Activated naive CD4-positive, alpha-beta T cell treated with anti-CD3 and anti-CD28 coated beads for 36 hours (primary cell): ENCODE measurements around the gene SLC23A3. TPM values are rescaled to one million over a fixed set of nuclear protein-coding genes. Genes with fewer than 3 reads are reported as not detected.

Source experiments
- CTCF ChIA-PET: fragments of 350-600 bp; sonication (Branson Sonifier 250); formaldehyde crosslinking; loops from one replicate; lab custom pipeline; 2021; ENCODE audit warnings: antibody characterized with exemption; lab: Charles Lee
- DNase-seq: peaks from one replicate; pipeline ENCODE4 v3.0.0-alpha.2; 2020
- H3K27ac Mint-ChIP-seq: one replicate; pipeline ENCODE4 v1.8.0; 2021; ENCODE audit warnings: mild to moderate bottlenecking, mixed read lengths
- H3K27me3 Mint-ChIP-seq: one replicate; pipeline ENCODE4 v1.8.0; 2021; ENCODE audit warnings: low read depth, mixed read lengths
- H3K36me3 Mint-ChIP-seq: one replicate; pipeline ENCODE4 v1.8.0; 2021; ENCODE audit warnings: low read depth, mixed read lengths
- H3K4me1 Mint-ChIP-seq: one replicate; pipeline ENCODE4 v1.8.0; 2021; ENCODE audit warnings: low read depth, mixed read lengths
- H3K4me3 Mint-ChIP-seq: one replicate; pipeline ENCODE4 v1.8.0; 2021; ENCODE audit warnings: mild to moderate bottlenecking, moderate library complexity, mixed read lengths
- H3K9me3 Mint-ChIP-seq: one replicate; pipeline ENCODE4 v1.8.0; 2021; ENCODE audit warnings: mixed read lengths
- intact Hi-C: fragments of 100-400 bp; cut with micrococcal nuclease; formaldehyde crosslinking; loops from one replicate; pipeline ENCODE4 v1.15.1; 2023
- total RNA-seq, 2 experiments: library from RNA; stranded (reverse); gene quantifications; one replicate each; pipeline ENCODE4 v1.2.3, GENCODE V29; 2021

Gene SLC23A3
- total RNA-seq, 2 experiments from 2014 or later: 0.84 to 0.95 TPM

DNA sequence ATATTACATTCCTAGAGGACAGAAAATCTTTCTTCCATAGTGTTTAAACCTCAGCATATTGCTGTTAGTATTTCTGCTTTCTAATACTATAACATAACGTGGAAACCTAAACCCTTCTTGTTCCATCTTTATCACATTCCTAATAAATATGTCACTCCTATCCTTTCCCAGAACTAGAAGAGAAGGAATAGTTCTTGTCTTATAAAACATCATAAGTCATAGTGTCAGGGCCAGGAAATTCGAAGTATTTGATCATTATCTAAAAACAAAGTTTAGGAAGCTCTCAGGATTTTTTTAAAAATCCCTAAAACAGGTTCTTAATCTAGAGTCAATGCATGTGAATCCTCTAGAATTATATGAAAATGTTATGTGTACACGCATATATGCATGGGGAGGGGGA lies 11.2 kb downstream of the SLC23A3 start:
- intact Hi-C loops: loop anchor here (5.0 kb wide), 1 partner anchor 306 kb away; no protein-coding TSS in a partner anchor
- Mint-ChIP-seq H3K36me3 (peaks cover 4% of the 10 kb centered on the region), H3K27ac (no peak overlapping the region), H3K4me1 (peaks cover 13% of the 10 kb centered on the region), H3K27me3 (no peaks in the 10 kb centered on the region), H3K4me3 (no peak overlapping the region), H3K9me3 (no peaks in the 10 kb centered on the region)
- CTCF ChIA-PET: interaction anchor here (0.5 to 10.8 kb wide), 22 partner anchors 8 to 295 kb away, joined by 3 to 118 read pairs (median 5); partner anchors contain the start of genes CNPPD1, DNAJB2, IHH and SLC23A3
- DNase-seq: no peak

DNA sequence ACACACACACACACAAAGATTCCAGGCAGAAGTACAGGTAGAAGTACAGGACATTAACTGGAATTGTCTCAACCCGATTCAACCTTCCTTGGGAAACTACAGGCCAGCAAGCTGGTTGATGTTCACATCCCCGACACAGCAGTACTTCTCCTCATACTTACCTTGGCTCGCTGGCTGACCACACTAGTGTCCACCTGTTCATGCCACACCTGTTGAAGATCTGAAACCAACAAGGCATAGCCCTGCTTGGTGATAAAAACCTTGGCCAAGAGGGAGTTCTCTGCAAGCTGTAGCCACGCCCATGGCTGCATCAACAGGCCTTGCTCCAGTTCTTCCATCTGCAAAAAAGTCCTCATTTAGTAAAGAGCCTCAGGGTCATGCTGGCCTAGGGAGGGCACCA lies 11.8 kb downstream of the SLC23A3 start:
- H3K4me3 Mint-ChIP-seq: no peak overlapping the region
- no peak overlapping the region for H3K27ac Mint-ChIP-seq
- peaks cover 5% of the 10 kb centered on the region for H3K36me3 Mint-ChIP-seq
- H3K4me1 Mint-ChIP-seq: peaks cover 13% of the 10 kb centered on the region
- intact Hi-C loops: loop anchor here (5.0 kb wide), 1 partner anchor 306 kb away; no protein-coding TSS in a partner anchor
- H3K9me3 Mint-ChIP-seq: no peaks in the 10 kb centered on the region
- no peaks in the 10 kb centered on the region for H3K27me3 Mint-ChIP-seq
- DNase-seq: no peak
- CTCF ChIA-PET: interaction anchor here (0.6 to 10.8 kb wide), 17 partner anchors 8 to 295 kb away, joined by 3 to 118 read pairs (median 5); partner anchors contain the start of genes CNPPD1, DNAJB2, IHH and SLC23A3

DNA sequence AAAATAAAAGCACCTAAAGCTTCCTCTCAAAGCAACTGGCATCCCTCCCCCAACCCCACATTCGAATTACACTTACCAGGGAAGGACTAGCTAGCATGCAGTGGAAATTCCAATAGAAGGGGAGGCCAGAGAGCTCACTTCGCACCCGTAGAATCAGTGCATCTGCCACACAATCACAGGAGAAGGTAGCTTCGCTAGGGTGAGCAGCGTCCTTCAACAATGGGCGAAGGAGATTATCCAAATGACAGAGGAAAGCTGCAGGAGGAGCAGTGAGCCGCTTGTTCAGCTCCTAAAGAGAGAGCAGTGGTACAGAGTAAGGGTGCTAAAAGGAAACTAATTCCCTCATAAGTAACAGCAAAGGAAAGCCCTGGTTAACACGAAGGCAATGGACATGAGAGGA lies 12.4 kb downstream of the SLC23A3 start:
- H3K36me3 Mint-ChIP-seq: peaks cover 5% of the 10 kb centered on the region
- no peak overlapping the region for H3K4me3 Mint-ChIP-seq
- CTCF ChIA-PET: interaction anchor here (0.6 to 10.8 kb wide), 17 partner anchors 8 to 198 kb away, joined by 3 to 118 read pairs (median 3); partner anchors contain the start of genes CNPPD1, IHH and SLC23A3
- peaks cover 13% of the 10 kb centered on the region for H3K4me1 Mint-ChIP-seq
- DNase-seq: no peak
- intact Hi-C loops: loop anchor here (5.0 kb wide), 1 partner anchor 305 kb away; no protein-coding TSS in a partner anchor
- no peaks in the 10 kb centered on the region for H3K9me3 Mint-ChIP-seq
- H3K27ac Mint-ChIP-seq: no peak overlapping the region
- no peaks in the 10 kb centered on the region for H3K27me3 Mint-ChIP-seq

- peaks cover 5% of the 10 kb centered on the region for H3K36me3 Mint-ChIP-seq
- H3K9me3 Mint-ChIP-seq: no peaks in the 10 kb centered on the region
- no peak overlapping the region for H3K27ac Mint-ChIP-seq
- H3K4me1 Mint-ChIP-seq: peaks cover 7% of the 10 kb centered on the region
- CTCF ChIA-PET: interaction anchor here (0.5 to 10.8 kb wide), 35 partner anchors 9 to 279 kb away, joined by 3 to 118 read pairs (median 4); partner anchors contain the start of genes CFAP65 and IHH
- no peaks in the 10 kb centered on the region for H3K27me3 Mint-ChIP-seq
- H3K4me3 Mint-ChIP-seq: no peak overlapping the region
- peak; percentile 40 for DNase-seq
- intact Hi-C loops: loop anchor here (1.0 to 5.0 kb wide), 3 partner anchors 97 to 303 kb away; no protein-coding TSS in a partner anchor
Observed at GRCh38 chr2:219155054-219155644, 14.7 kb downstream of the SLC23A3 start.

DNA sequence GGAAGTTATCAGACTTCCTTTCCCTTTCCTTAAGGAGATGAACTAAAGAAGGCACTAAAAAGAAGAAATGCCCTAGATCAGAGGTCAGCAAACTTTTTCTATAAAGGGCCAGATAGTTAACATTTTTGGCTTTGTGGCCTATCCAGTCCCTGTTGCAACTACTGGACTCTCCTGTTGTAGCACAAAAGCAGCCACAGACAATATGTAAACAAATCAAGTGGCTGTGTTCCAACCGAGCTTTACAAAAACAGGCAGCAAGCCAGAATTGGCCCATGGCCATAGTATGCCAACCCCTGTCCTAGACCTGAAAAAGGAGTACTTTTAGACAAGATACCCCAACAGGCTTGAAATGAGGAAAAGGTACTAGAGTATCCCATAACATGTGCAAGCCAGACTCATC lies 20.2 kb downstream of the SLC23A3 start:
- intact Hi-C loops: no loop called here
- CTCF ChIA-PET: interaction anchor here (0.8 to 2.1 kb wide), 3 partner anchors 10 to 146 kb away, joined by 3 to 6 read pairs (median 4); partner anchors contain the start of gene NHEJ1

DNA sequence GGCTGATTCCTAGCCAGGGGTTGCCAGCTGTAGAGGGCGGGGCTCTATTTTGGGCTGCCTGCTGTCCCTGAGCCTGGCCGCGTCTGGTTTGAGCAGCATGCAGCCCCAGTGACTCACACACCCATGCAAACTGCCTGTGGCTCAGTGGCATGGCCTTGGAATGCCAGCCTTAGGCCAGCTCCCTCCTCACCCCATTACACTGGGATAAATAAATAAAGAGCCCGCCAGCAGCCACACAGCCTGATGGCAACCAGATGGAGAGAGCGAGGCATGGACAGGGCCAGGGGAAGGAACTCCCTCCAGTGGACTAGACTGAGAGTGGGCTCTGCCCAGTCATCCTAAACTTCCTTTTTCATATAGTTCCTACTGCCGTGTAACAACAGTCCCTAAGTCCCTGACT lies 27.5 kb downstream of the SLC23A3 start:
- DNase-seq: no peak
- CTCF ChIA-PET: interaction anchor here (0.7 to 1.8 kb wide), 4 partner anchors 21 to 211 kb away, joined by 3 to 4 read pairs (median 3); no protein-coding TSS in a partner anchor
- no peak overlapping the region for H3K27ac Mint-ChIP-seq
- peaks cover 36% of the 10 kb centered on the region for H3K36me3 Mint-ChIP-seq
- H3K27me3 Mint-ChIP-seq: no peaks in the 10 kb centered on the region
- no peaks in the 10 kb centered on the region for H3K9me3 Mint-ChIP-seq
- H3K4me3 Mint-ChIP-seq: no peak overlapping the region
- H3K4me1 Mint-ChIP-seq: no peaks in the 10 kb centered on the region
- intact Hi-C loops: no loop called here

More for the DNA sequence above, 20.2 kb downstream of the SLC23A3 start:
- DNase-seq: no peak
- Mint-ChIP-seq H3K27ac (no peak overlapping the region), H3K9me3 (no peaks in the 10 kb centered on the region), H3K4me1 (no peaks in the 10 kb centered on the region), H3K27me3 (no peaks in the 10 kb centered on the region), H3K4me3 (no peak overlapping the region), H3K36me3 (peaks cover 20% of the 10 kb centered on the region)

DNA sequence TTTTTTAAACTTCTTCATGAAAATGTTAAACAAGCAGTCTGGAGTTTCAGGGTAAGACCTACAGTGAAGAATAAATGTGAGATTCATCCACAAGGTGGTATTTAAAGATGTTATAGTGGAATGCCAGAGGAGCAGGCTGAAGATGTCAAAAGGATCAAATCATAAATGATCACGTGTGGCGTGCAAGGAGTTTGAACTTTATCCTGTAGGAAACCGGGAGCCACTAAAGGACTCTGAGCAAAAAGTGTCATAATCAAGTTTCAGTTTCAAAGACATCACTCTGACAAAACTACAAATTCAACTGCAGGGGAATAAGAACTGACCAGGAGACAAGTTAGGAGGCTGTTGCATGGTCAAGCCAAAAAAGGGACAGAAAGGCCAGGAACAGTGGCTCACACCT lies 29.1 kb downstream of the SLC23A3 start:
- Mint-ChIP-seq H3K9me3 (no peaks in the 10 kb centered on the region), H3K27me3 (no peaks in the 10 kb centered on the region), H3K4me3 (no peak overlapping the region), H3K4me1 (no peaks in the 10 kb centered on the region), H3K36me3 (peaks cover 29% of the 10 kb centered on the region), H3K27ac (no peak overlapping the region)
- no peak for DNase-seq
- intact Hi-C loops: no loop called here
- CTCF ChIA-PET: interaction anchor here (1.1 kb wide), 1 partner anchor 11 kb away, joined by 4 read pairs; no protein-coding TSS in a partner anchor

DNA sequence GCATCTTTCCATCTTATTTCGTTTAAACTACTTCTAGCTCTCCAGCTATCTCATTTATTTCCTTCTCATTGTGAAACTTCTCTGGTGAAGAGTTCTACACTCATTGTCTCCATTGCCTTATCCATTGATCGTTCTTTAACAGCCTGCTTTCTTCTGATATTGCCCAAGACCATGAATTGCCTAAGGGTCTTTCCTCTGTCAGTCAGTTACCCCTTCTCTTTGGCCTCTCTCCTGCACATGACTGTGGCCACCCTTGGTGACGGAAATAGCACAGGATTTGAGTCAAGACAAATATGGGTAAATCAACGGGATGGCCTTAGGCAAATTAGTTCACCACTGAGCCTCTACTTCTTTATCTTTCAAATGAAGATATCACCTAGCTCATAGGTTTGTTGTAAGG lies 35.9 kb downstream of the SLC23A3 start:
- H3K27ac Mint-ChIP-seq: no peak overlapping the region
- CTCF ChIA-PET: interaction anchor here (0.7 to 1.3 kb wide), 4 partner anchors 13 to 161 kb away, joined by 3 to 4 read pairs (median 4); no protein-coding TSS in a partner anchor
- peaks cover 3% of the 10 kb centered on the region for H3K36me3 Mint-ChIP-seq
- H3K9me3 Mint-ChIP-seq: no peaks in the 10 kb centered on the region
- H3K4me1 Mint-ChIP-seq: no peaks in the 10 kb centered on the region
- no peaks in the 10 kb centered on the region for H3K27me3 Mint-ChIP-seq
- intact Hi-C loops: no loop called here
- H3K4me3 Mint-ChIP-seq: no peak overlapping the region
- no peak for DNase-seq

DNA sequence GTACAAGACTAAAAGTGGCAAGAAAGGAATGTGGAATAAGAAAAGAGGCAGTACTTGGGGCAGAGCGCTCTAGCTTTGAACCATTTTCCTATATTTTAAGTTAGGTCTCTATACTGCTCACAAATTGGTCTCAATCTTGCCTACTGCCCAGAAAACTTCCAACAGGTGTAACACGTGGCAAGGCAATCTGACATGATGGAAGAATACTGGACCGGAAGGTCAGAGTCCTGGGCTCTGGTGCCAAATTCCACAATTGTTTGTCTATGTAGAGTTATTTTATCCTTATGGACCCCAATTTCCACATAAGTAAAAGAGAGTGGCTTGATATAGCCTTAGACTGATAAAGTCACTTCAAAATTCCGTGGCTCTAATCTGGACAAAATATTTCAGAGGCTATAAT lies 38.1 kb downstream of the SLC23A3 start:
- CTCF ChIA-PET: interaction anchor here (0.8 to 1.4 kb wide), 3 partner anchors 12 to 152 kb away, joined by 3 to 4 read pairs (median 4); no protein-coding TSS in a partner anchor
- no peak overlapping the region for H3K27ac Mint-ChIP-seq

DNA sequence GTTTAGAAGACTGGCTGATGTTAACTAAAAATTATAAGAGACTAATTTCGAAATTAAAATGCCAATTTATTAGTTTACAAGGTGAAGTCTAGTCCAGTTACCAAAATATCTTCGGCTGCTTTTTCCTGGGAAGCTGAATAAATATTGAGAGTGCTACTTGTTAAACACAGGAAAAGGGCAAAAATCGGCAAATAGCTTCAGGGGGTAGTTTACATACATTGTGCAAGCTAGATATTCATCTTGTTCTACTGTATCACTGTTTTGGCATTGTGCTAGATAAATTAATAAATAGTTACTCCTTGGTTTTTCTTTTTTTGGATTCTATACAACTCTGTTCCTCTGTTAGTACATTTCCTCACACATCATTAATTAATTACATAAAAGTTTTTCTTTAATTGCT lies 38.5 kb downstream of the SLC23A3 start:
- Mint-ChIP-seq H3K4me3 (no peak overlapping the region), H3K27me3 (no peaks in the 10 kb centered on the region), H3K4me1 (no peaks in the 10 kb centered on the region), H3K36me3 (peaks cover 2% of the 10 kb centered on the region), H3K9me3 (no peaks in the 10 kb centered on the region), H3K27ac (no peak overlapping the region)
- CTCF ChIA-PET: interaction anchor here (1.1 to 4.2 kb wide), 3 partner anchors 12 to 151 kb away, joined by 3 to 19 read pairs (median 4); no protein-coding TSS in a partner anchor
- intact Hi-C loops: no loop called here
- no peak for DNase-seq

More for the DNA sequence above, 38.1 kb downstream of the SLC23A3 start:
- no peak for DNase-seq
- Mint-ChIP-seq H3K4me3 (no peak overlapping the region), H3K36me3 (peaks cover 2% of the 10 kb centered on the region), H3K4me1 (no peaks in the 10 kb centered on the region), H3K27me3 (no peaks in the 10 kb centered on the region), H3K9me3 (no peaks in the 10 kb centered on the region)
- intact Hi-C loops: no loop called here

DNA sequence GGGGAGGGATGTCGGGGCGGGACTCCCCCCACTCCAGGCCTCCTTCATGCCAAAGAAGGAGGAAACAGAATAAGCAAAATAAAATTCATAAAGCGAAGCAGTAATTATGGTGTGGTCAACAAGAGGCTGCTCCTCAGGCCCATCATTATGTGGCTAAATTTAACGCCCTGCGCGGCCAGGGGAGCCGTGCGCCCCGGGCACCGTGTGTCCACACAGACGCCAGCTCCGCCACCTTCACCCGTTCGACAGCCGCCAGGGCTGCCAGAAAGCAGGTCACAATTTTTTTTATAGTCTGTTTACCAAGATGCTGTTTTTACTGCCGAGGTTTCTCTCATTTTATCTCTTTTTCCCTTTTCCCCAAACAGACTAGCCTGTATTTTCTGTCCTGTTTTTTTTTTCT lies 40.2 kb downstream of the SLC23A3 start:
- Mint-ChIP-seq H3K27me3 (no peaks in the 10 kb centered on the region), H3K36me3 (peaks cover 2% of the 10 kb centered on the region), H3K4me3 (no peak overlapping the region), H3K27ac (no peak overlapping the region), H3K4me1 (peaks cover 6% of the 10 kb centered on the region), H3K9me3 (no peaks in the 10 kb centered on the region)
- intact Hi-C loops: no loop called here
- no peak for DNase-seq
- CTCF ChIA-PET: interaction anchor here (0.7 to 4.2 kb wide), 3 partner anchors 10 to 27 kb away, joined by 3 to 19 read pairs (median 4); no protein-coding TSS in a partner anchor

DNA sequence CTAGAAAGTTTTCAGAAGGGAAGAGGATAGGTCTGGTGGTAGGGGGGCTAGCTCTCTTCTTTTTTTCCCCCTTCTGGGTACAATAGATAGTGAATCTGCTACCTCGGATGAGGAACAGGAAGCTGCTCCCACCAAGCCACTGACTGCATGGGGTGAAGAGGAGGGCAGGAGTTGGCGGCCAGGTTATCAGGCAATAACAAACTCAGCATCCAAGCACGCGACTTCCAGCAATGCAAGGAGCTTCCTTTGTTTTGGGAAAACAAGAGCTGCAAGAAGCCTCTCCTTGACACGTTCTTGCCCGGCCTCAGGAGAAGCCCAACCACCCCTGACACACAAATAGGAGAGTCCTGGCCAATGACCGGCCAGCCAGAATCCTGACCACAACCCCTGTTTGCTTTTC lies 41.4 kb downstream of the SLC23A3 start:
- no peaks in the 10 kb centered on the region for H3K9me3 Mint-ChIP-seq
- no peak overlapping the region for H3K27ac Mint-ChIP-seq
- intact Hi-C loops: no loop called here
- CTCF ChIA-PET: interaction anchor here (1.1 to 4.2 kb wide), 2 partner anchors 9 to 26 kb away, joined by 3 to 19 read pairs; no protein-coding TSS in a partner anchor
- DNase-seq: no peak
- peaks cover 2% of the 10 kb centered on the region for H3K36me3 Mint-ChIP-seq
- H3K4me1 Mint-ChIP-seq: peaks cover 11% of the 10 kb centered on the region
- no peaks in the 10 kb centered on the region for H3K27me3 Mint-ChIP-seq
- H3K4me3 Mint-ChIP-seq: no peak overlapping the region
